GM18511 (cell line): ENCODE measurements around the gene COA5.

Experiments
- ATAC-seq: cut with Tn5 transposase; IDR thresholded peaks from one replicate; pipeline ENCODE4 v1.9.1; 2021; ENCODE audit warnings: mild to moderate bottlenecking, moderate library complexity; ENCODE audit not compliant: unreplicated experiment

COA5 gene

GRCh38 chr2:98554116-98554861 lies 54.0 kb downstream of the COA5 start:
- no peak for ATAC-seq

GRCh38 chr2:98552499-98553179 lies 55.7 kb downstream of the COA5 start:
- no peak for ATAC-seq

- ATAC-seq = no peak
Observed at GRCh38 chr2:98551316-98551715, 57.0 kb downstream of the COA5 start.

- ATAC-seq = no peak
Observed at GRCh38 chr2:98550165-98550564, 58.1 kb downstream of the COA5 start.
